ENCODE data around the gene CDC27.

CDC27 gene

DNA sequence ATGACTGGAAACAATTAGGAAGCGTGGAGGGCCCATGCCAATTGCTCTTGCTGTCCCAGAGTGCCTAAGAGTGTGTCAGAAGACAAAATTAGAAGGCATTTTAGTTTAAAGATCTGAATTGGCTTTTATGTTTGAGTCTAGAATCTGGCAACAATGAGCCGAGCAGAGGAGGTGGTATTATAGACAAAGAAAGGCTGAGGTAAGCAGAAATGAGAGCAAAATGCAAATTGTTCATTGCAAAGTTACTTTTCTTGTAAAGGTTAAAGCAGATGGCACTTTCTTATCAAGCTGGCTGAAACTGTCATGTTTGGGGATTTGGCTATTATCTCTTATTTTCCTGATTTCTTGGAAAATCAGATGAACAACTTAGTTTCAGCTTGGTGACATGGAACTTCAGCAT, 23.4 kb upstream of the CDC27 start:
- H3K27ac Mint-ChIP-seq, result peak overlapping the region; percentile 27
- H3K36me3 Mint-ChIP-seq, result no peaks in the 10 kb centered on the region
- ATAC-seq (replicated peaks) (no peak), DNase-seq (no peak)
- no peak overlapping the region for H3K4me3 Mint-ChIP-seq
- no peaks in the 10 kb centered on the region for H3K9me3 Mint-ChIP-seq
- no peaks in the 10 kb centered on the region for H3K27me3 Mint-ChIP-seq
- peaks cover 26 to 33% of the 10 kb centered on the region in 2 donors for H3K4me1 Mint-ChIP-seq

- no peak for DNase-seq
- no peaks in the 10 kb centered on the region for H3K27me3 Mint-ChIP-seq
- no peak overlapping the region for H3K27ac Mint-ChIP-seq
- no peak overlapping the region for H3K4me3 Mint-ChIP-seq
- peaks cover 37 to 50% of the 10 kb centered on the region in 2 donors for H3K4me1 Mint-ChIP-seq
- no peaks in the 10 kb centered on the region for H3K36me3 Mint-ChIP-seq
- ATAC-seq (replicated peaks), result no peak
- H3K9me3 Mint-ChIP-seq, result no peaks in the 10 kb centered on the region
Observed at GRCh38 chr17:47210779-47211178, 21.7 kb upstream of the CDC27 start.

DNA sequence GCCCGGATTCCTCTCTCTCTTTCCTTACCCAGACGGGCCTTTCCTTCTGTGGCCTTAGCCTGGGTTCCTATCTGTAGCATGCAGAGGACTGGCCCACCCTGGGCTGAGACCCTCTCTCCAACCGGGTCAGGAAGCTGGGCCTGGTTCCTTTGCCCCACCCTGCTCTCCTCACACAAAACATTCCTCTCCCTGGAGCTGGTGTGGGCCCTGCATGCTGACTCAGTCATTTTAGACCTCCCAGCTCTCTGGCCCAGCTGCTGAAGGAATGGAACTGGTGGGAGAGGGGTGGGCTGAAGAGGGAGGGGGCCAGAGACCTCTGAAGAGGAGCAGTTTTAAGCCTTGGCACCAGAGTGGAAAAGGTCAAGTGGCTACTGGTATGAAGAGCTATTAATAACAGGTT, 21.0 kb upstream of the CDC27 start:
- Mint-ChIP-seq H3K27ac (no peak overlapping the region), H3K36me3 (no peaks in the 10 kb centered on the region), H3K9me3 (no peaks in the 10 kb centered on the region), H3K27me3 (no peaks in the 10 kb centered on the region), H3K4me3 (no peak overlapping the region), H3K4me1 (peaks cover 42 to 56% of the 10 kb centered on the region in 2 donors)
- ATAC-seq (replicated peaks), result no peak
- no peak for DNase-seq

DNA sequence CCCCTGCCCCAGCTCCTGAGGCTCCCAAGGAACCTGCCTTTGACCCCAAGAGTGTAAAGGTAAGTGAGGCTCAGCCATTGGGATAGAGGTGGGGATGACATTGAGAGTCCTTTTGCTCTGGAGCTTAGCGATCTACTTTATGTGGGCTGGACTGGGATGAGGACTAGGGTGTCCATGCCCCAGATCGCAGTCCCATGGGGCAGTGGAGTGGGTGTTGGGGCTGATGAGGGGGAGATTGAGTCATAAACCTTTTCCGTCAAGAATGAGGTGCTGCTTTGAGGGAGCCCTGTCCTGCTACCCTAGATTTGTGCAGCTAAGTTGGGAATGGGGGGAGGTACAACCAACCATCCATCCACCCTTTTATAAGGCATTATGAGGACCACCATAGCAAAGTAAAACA, 20.4 kb upstream of the CDC27 start:
- H3K27ac Mint-ChIP-seq, result peak overlapping the region; percentile 48
- H3K27me3 Mint-ChIP-seq, result no peaks in the 10 kb centered on the region
- no peak overlapping the region for H3K4me3 Mint-ChIP-seq
- no peak for DNase-seq
- peaks cover 48 to 62% of the 10 kb centered on the region in 2 donors for H3K4me1 Mint-ChIP-seq
- no peaks in the 10 kb centered on the region for H3K36me3 Mint-ChIP-seq
- no peaks in the 10 kb centered on the region for H3K9me3 Mint-ChIP-seq
- ATAC-seq (replicated peaks), result no peak

- no peak for ATAC-seq (replicated peaks)
Observed at GRCh38 chr17:47208744-47209488, 19.8 kb upstream of the CDC27 start, which contains the start of gene MYL4. MYL4 (plus strand) TSS chr17:47209348; CDS start chr17:47209423, 75 bp downstream.

DNA sequence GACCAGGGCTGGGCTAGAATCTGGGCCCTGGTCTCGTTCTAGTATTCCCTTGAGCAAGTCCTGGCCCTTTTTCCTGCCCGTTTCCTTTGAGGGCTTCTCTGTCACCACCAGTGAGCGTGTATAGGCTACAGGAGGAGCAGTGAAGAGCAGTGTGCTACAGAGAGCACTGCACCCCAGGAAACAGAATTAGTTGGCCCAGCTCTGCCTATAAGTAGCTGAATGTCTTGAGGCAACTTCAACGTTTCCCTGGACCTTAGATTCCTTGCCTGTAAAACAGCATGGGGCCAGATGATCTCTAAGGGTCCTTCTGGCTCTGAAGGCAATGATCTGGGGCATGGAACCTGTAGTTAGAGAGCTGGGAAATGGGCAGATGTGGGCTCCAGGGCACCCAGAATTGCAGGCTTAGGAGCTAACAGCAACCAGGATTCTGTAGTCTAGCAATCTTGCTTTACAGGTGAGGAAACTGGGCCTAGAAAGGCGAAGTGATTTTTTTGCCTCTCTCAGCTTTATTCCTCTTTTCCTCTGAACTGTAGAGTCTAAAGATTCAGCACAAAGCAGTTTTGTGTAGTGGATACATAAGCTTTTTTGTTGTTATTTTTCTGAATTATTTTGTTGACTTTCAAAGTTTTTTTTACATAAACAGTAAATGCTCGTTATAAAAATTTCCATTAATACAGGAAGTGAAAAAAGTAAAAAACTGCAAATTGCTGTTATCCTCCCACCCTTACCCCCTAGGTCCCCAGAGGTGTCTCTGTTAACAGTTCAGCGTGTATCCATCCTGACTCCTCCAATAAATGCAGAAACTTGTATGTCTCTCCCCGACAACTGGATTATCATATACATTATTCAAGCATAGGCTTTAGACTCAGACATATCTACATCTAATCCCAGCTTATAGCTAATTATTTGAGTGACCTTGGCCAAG, 18.3 kb upstream of the CDC27 start:
- peak overlapping the region; percentile 77 for H3K27ac Mint-ChIP-seq
- H3K4me3 Mint-ChIP-seq, result no peak overlapping the region
- peaks cover 56 to 72% of the 10 kb centered on the region in 2 donors for H3K4me1 Mint-ChIP-seq
- DNase-seq, result no peak
- H3K36me3 Mint-ChIP-seq, result no peaks in the 10 kb centered on the region
- ATAC-seq (replicated peaks), result peak in 1 of 2 donors; percentile 28
- no peaks in the 10 kb centered on the region for H3K27me3 Mint-ChIP-seq
- peaks cover 0 to 2% of the 10 kb centered on the region in 2 donors for H3K9me3 Mint-ChIP-seq

More at GRCh38 chr17:47208744-47209488, 19.8 kb upstream of the CDC27 start, which contains the start of gene MYL4:
- Mint-ChIP-seq H3K27me3 (no peaks in the 10 kb centered on the region), H3K4me3 (no peak within 1 kb of the TSS), H3K4me1 (peaks cover 54 to 68% of the 10 kb centered on the region in 2 donors), H3K36me3 (no peaks in the 10 kb centered on the region), H3K9me3 (no peaks in the 10 kb centered on the region), H3K27ac (peak within 1 kb of the TSS; percentile 48)
- no peak for DNase-seq

DNA sequence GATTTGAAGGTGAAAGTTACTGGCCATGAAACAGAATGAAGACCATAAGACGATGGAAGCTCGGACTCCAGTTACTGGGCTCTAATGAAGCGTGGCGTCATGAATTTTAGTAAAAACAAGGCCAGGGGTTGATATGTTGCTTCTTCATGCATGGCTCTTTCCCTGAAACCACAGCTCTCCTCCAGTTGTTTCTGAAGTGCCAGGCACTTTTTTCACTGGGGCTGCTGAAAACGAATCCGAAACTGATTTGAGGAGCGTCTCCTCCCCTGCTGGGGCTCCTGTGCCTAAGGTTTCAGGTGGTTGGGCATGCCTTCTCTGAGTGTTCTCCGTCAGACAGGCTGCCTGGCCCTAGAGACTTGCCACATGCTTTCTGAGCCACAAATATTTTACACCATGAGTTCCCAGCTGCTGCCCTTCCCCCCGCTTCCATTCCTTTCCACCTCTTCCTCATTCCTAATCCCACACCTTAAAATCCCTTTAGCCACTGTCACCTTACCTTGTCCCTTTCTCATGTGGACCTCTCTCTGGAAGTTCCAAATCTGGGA, 16.4 kb upstream of the CDC27 start:
- DNase-seq, result peak; percentile 58
- peaks cover 57 to 78% of the 10 kb centered on the region in 2 donors for H3K4me1 Mint-ChIP-seq
- peak overlapping the region; percentile 63 to 67 for H3K4me3 Mint-ChIP-seq
- peak; percentile 80 to 83 for ATAC-seq (replicated peaks)
- H3K36me3 Mint-ChIP-seq, result no peaks in the 10 kb centered on the region
- H3K27ac Mint-ChIP-seq, result peak overlapping the region; percentile 77
- peaks cover 0 to 2% of the 10 kb centered on the region in 2 donors for H3K9me3 Mint-ChIP-seq
- no peaks in the 10 kb centered on the region for H3K27me3 Mint-ChIP-seq

GRCh38 chr17:47204722-47205418, 15.8 kb upstream of the CDC27 start:
- Mint-ChIP-seq H3K4me1 (peaks cover 62 to 84% of the 10 kb centered on the region in 2 donors), H3K4me3 (peak overlapping the region; percentile 63 to 67), H3K27ac (peak overlapping the region; percentile 77), H3K27me3 (no peaks in the 10 kb centered on the region), H3K36me3 (no peaks in the 10 kb centered on the region), H3K9me3 (peaks cover 0 to 2% of the 10 kb centered on the region in 2 donors)
- DNase-seq, result peak; percentile 36
- peak; percentile 68 to 71 for ATAC-seq (replicated peaks)

DNA sequence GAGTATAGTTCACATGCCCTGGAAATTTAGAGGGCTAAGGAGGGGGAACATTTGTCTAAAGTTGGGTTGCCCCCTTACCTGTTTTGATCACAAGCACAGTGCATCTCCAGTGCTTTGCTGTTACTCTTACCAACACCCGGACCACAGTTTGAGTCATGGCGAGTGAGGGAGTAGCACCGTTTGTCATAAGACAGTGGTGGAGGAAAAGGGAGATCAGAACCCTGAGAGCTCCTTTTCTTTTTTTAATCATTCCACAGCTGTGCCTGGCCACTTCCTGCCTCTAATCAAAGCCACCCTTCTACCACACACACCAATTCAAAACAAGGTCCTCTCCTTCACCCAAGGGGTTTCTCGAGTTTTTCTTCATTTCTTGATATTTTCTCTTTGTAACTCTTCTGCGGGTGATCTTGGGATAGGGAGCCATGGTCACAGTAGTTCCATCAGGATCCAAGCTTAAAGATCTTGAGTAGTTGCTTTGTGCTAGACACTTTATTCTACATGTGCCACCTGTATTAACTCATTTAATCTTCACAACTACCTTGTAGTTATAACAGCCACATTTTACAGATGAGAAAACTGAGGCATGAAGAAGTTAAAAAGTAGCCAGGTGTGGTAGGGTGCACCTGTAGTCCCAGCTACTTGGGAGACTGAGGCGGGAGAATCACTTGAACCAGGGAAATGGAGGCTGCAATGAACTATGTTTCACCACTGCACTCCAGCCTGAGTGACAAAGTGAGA, 15.1 kb upstream of the CDC27 start:
- peak overlapping the region; percentile 63 to 67 for H3K4me3 Mint-ChIP-seq

GRCh38 chr17:47201166-47201565, 12.1 kb upstream of the CDC27 start:
- peaks cover 0 to 2% of the 10 kb centered on the region in 2 donors for H3K9me3 Mint-ChIP-seq
- no peaks in the 10 kb centered on the region for H3K27me3 Mint-ChIP-seq
- no peak overlapping the region for H3K4me3 Mint-ChIP-seq
- peaks cover 38 to 59% of the 10 kb centered on the region in 2 donors for H3K4me1 Mint-ChIP-seq
- DNase-seq (no peak), ATAC-seq (replicated peaks) (no peak)
- no peaks in the 10 kb centered on the region for H3K36me3 Mint-ChIP-seq
- H3K27ac Mint-ChIP-seq, result peak overlapping the region; percentile 63

More for the DNA sequence above, 15.1 kb upstream of the CDC27 start:
- Mint-ChIP-seq H3K4me1 (peaks cover 58 to 82% of the 10 kb centered on the region in 2 donors), H3K9me3 (peaks cover 0 to 2% of the 10 kb centered on the region in 2 donors), H3K27me3 (no peaks in the 10 kb centered on the region), H3K27ac (peak overlapping the region; percentile 77), H3K36me3 (no peaks in the 10 kb centered on the region)
- DNase-seq (no peak), ATAC-seq (replicated peaks) (peak; percentile 15 to 26)

DNA sequence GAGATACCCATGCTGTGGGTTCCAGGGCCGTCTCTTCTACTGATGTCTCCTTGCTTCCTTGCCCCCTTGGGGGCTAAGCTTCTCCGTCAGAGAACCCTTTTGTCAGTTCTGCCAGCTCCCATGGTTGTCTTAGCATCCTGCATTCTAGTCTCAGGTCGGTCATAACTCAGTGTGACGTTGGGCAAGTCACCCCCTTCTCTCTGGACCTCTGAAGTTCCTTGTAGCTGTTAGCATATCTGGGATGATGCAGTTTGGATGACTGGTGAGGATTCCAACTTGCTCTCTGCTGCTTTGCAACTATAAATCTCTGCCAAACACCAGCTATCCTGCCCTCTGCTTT, 11.2 kb upstream of the CDC27 start:
- peaks cover 34 to 50% of the 10 kb centered on the region in 2 donors for H3K4me1 Mint-ChIP-seq
- H3K27me3 Mint-ChIP-seq, result no peaks in the 10 kb centered on the region
- ATAC-seq (replicated peaks) (peak; percentile 39 to 51), DNase-seq (no peak)
- no peaks in the 10 kb centered on the region for H3K36me3 Mint-ChIP-seq
- peaks cover 0 to 2% of the 10 kb centered on the region in 2 donors for H3K9me3 Mint-ChIP-seq
- H3K27ac Mint-ChIP-seq, result peak overlapping the region; percentile 94
- peak overlapping the region; percentile 58 to 69 for H3K4me3 Mint-ChIP-seq

DNA sequence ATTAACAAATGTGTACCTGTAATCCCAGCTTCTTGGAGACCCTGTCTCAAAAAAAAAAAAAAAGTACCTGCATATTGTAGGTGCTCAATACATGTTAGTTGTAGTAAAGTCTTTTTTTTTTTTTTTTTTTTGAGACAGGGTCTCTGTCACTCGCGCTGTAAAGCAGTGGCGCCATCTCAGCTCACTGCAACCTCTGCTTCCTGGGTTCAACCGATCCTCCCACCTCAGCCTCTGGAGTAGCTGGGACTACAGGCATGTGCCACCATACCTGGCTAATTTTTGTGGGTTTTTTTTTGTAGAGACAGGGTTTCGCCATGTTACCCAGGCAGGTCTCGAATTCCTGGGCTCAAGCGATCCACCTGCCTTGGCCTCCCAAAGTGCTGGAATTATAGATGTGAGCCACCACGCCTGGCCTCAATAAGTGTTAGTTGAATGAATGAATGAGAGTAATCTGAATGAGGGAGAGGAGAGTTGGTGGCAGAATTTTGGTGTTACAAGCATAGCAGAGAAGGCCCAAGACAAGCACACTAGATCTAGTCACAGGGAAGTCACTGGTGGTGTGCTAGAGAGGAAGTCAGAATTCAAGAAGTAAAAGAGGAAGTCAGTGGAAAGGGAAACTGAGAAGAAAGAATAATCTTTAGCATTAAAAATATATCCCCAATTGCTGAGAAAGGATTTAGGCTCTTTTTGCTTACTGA, 10.7 kb upstream of the CDC27 start:
- H3K4me3 Mint-ChIP-seq, result peak overlapping the region; percentile 58 to 69
- peaks cover 29 to 45% of the 10 kb centered on the region in 2 donors for H3K4me1 Mint-ChIP-seq
- H3K27me3 Mint-ChIP-seq, result no peaks in the 10 kb centered on the region
- ATAC-seq (replicated peaks) (peak; percentile 79 to 83), DNase-seq (no peak)
- H3K36me3 Mint-ChIP-seq, result no peaks in the 10 kb centered on the region
- peak overlapping the region; percentile 94 for H3K27ac Mint-ChIP-seq
- peaks cover 0 to 2% of the 10 kb centered on the region in 2 donors for H3K9me3 Mint-ChIP-seq

DNA sequence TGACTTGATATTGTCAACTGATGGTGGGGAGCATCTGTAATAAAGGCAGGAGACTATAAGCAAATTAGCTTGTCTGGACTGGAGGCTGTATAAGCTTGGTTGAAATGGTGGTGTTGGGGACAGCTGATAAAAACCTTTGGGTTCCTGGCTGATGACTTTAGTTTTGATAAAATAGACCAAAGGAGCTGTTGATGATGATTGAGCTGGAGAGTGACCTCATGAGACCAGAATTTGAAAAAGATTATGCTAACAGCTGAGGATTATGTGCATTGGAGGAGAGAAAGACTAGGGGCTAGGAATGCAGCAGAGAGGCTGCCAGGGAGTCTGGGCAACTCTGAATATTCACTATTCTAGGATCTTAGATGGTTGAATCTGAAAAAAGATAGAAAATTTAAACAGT, 8.7 kb upstream of the CDC27 start:
- Mint-ChIP-seq H3K4me3 (no peak overlapping the region), H3K27ac (peak overlapping the region; percentile 75), H3K36me3 (no peaks in the 10 kb centered on the region), H3K27me3 (no peaks in the 10 kb centered on the region), H3K9me3 (no peaks in the 10 kb centered on the region), H3K4me1 (peaks cover 17 to 32% of the 10 kb centered on the region in 2 donors)
- no peak for ATAC-seq (replicated peaks)
- no peak for DNase-seq

Data from stimulated activated naive B cell treated with anti-CD40 and anti-IgM and Interleukin-4, amounts not matched to agents 10 μg/mL and 1 μg/mL and 100 μg/mL, for 72 hours (primary cell).